BLaER1 treated with 17β-estradiol and CSF1 and Interleukin-3, amounts not matched to agents 10 nM and 100 nM (cell line): Measurements from ENCODE around the gene OTOS.

ENCODE experiments used
- H3K27ac ChIP-seq, 11 experiments: shearing (Covaris generic); formaldehyde crosslinking; 2 replicates each; pipeline ENCODE4 v1.8.1; 2022
- H3K27me3 ChIP-seq, 11 experiments: shearing (Covaris generic); formaldehyde crosslinking; 2 replicates each; pipeline ENCODE4 v1.8.1; 2022
- H3K36me3 ChIP-seq, 11 experiments: shearing (Covaris generic); formaldehyde crosslinking; 2 replicates each; pipeline ENCODE4 v1.8.1; 2022
- H3K4me1 ChIP-seq, 10 experiments: shearing (Covaris generic); formaldehyde crosslinking; 2 replicates each; pipeline ENCODE4 v1.8.1; 2022
- H3K4me2 ChIP-seq, 11 experiments: shearing (Covaris generic); formaldehyde crosslinking; 2 replicates each; pipeline ENCODE4 v1.8.1; 2022
- H3K4me3 ChIP-seq, 10 experiments: shearing (Covaris generic); formaldehyde crosslinking; 2 replicates each; pipeline ENCODE4 v1.8.1; 2022
- H3K9ac ChIP-seq, 11 experiments: shearing (Covaris generic); formaldehyde crosslinking; 2 replicates each; pipeline ENCODE4 v1.8.1; 2022
- H3K9me3 ChIP-seq, 11 experiments: shearing (Covaris generic); formaldehyde crosslinking; replicated peaks in 1 of 11; 2 replicates each; pipeline ENCODE4 v1.8.1; 2022
- H4K20me1 ChIP-seq, 11 experiments: shearing (Covaris generic); formaldehyde crosslinking; 2 replicates each; pipeline ENCODE4 v1.8.1; 2022
- Cebpa-rat ChIP-seq, 11 experiments: shearing (Covaris generic); IDR thresholded peaks; 2 replicates each; pipeline ENCODE4 v1.8.1; 2022

The OTOS gene

DNA sequence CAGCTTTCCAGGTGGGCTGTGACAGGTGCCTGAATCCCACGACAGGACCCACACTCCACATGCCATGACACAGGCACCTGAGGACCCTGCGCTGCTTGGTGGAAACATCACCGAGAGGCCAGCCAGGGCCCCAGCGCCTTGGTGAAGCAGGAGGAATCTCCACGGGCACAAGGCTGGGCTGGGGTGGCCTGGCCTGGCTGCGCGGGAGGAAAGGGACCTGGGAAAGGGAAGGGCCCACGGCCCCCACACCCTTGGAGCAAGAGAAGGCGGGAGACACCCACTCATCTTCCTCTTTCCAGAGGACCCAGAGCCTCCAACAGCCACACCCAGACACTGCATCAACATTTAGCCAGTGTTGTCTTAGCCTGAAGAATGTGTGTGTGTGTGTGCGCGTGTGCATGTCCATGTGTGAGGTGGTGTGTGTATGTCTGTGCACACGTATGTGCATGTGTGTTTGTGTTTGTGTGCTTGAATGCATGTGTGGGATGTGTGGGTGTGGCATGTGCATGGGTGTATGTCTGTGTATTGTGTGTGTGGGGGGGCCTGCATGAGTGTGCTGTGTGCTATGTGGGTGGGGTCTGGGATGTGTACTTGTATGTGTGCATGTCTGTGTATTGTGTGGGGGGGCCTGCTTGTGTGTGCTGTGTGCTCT is 6.3 kb upstream of the OTOS start:
- no peaks in the 10 kb centered on the region for H3K9me3 ChIP-seq
- no peak overlapping the region for H3K4me3 ChIP-seq
- H3K27me3 ChIP-seq, result no peaks in the 10 kb centered on the region
- no peak overlapping the region for H3K9ac ChIP-seq
- peak overlapping the region in 3 of 11 experiments; percentile 31 to 45 (median 44); a peak in 4 of 22 replicates for H3K4me2 ChIP-seq
- H3K27ac ChIP-seq, result no peak overlapping the region
- TF ChIP-seq Cebpa-rat (IDR thresholded peaks at IDR 0.05), result no peak
- peaks cover 7 to 17% (median 9%) of the 10 kb centered on the region in 10 experiments; a peak in 18 of 20 replicates for H3K4me1 ChIP-seq
- H3K36me3 ChIP-seq, result no peaks in the 10 kb centered on the region
- 0 out of 22 replicates have a peak, but pooled peaks cover 0 to 5% (median 0%) of the 10 kb centered on the region in 11 experiments for H4K20me1 ChIP-seq

DNA sequence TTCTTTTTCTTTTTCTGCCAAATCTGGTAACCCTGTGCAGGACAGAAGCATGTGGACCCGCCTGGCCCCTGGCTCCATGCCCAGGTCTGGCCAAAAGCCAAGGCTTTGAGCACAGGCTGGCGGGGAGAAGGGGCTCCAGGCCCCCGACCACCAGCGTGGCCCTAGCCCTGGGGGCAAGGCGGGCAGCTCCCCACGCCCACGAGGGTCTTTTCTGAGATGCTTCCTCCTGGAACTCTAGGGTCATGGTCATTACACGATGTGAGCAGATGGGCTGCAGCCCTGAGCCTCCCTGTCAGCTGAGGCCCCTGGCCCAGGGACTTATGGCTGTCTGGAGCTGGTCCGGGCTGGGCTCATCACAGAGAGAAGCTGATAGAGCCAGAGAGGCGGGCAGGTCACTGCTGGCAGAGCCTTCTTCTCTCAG is 5.7 kb upstream of the OTOS start:
- Histone ChIP-seq H3K4me3 (no peak overlapping the region), H3K36me3 (no peaks in the 10 kb centered on the region), H3K9ac (no peak overlapping the region), H3K9me3 (no peaks in the 10 kb centered on the region), H4K20me1 (0 out of 22 replicates have a peak, but pooled peaks cover 0 to 5% (median 0%) of the 10 kb centered on the region in 11 experiments), H3K27me3 (no peaks in the 10 kb centered on the region), H3K4me1 (peaks cover 7 to 17% (median 9%) of the 10 kb centered on the region in 10 experiments; a peak in 18 of 20 replicates), H3K4me2 (peak overlapping the region in 1 of 11 experiments; percentile 44; a peak in 2 of 22 replicates), H3K27ac (no peak overlapping the region)
- no peak for TF ChIP-seq Cebpa-rat (IDR thresholded peaks at IDR 0.05)

DNA sequence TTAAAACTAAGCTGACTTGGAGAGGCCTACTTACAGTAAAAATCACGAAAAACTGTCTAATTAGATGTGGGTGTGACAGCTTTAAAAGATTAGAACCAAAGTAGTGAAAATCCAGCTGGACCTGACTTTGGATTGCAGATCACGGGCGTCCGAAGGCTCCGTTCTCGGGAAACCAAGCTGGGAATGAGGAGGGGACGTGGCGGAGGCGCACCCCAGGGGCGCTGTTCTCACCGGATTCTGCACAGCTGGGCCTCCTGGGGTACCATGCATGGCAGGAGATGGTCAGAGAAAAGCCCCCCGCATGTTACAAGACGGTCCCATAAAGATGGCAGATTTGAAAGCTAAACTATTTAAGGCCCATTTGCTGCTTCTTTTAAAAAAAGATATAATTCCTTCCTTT is 5.0 kb upstream of the OTOS start:
- H3K27ac ChIP-seq, result no peak overlapping the region
- H4K20me1 ChIP-seq, result 0 out of 22 replicates have a peak, but pooled peaks cover 0 to 5% (median 0%) of the 10 kb centered on the region in 11 experiments
- H3K4me2 ChIP-seq, result no peak overlapping the region
- no peak overlapping the region for H3K4me3 ChIP-seq
- H3K4me1 ChIP-seq, result peaks cover 7 to 17% (median 9%) of the 10 kb centered on the region in 10 experiments; a peak in 18 of 20 replicates
- H3K9ac ChIP-seq, result no peak overlapping the region
- no peaks in the 10 kb centered on the region for H3K9me3 ChIP-seq
- no peak for TF ChIP-seq Cebpa-rat (IDR thresholded peaks at IDR 0.05)
- H3K36me3 ChIP-seq, result no peaks in the 10 kb centered on the region
- H3K27me3 ChIP-seq, result no peaks in the 10 kb centered on the region

DNA sequence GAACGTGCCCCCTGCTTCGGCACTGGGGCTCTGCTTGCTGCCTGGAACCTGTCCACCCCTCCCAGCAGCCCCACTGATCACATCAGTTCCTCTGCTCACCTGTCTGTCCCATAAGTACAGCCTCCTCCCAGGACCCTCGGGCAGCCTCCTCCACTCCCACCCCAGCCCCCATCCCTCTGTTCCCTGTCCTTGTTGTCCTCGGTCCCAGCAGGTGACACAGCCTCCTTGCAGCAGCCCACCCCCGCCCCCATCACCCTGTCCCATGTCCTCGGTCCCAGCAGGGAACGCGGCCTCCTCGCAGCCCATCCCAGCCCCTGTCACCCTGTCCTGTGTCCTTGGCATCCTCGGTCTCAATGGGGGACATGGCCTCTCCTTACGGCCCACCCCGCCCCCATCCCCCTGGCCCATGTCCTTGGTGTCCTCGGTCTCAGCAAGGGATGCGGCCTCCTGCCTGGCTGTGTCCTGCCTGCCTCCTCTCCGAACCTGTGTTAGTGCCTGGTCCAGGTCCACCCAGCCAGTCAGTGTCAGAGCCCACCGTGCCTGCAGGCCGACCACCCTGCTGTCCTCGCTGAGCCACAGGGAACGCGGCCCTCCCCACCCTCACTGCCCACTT is 4.3 kb upstream of the OTOS start:
- H3K4me2 ChIP-seq, result peak overlapping the region in 7 of 11 experiments; percentile 30 to 61 (median 46); a peak in 8 of 22 replicates

DNA sequence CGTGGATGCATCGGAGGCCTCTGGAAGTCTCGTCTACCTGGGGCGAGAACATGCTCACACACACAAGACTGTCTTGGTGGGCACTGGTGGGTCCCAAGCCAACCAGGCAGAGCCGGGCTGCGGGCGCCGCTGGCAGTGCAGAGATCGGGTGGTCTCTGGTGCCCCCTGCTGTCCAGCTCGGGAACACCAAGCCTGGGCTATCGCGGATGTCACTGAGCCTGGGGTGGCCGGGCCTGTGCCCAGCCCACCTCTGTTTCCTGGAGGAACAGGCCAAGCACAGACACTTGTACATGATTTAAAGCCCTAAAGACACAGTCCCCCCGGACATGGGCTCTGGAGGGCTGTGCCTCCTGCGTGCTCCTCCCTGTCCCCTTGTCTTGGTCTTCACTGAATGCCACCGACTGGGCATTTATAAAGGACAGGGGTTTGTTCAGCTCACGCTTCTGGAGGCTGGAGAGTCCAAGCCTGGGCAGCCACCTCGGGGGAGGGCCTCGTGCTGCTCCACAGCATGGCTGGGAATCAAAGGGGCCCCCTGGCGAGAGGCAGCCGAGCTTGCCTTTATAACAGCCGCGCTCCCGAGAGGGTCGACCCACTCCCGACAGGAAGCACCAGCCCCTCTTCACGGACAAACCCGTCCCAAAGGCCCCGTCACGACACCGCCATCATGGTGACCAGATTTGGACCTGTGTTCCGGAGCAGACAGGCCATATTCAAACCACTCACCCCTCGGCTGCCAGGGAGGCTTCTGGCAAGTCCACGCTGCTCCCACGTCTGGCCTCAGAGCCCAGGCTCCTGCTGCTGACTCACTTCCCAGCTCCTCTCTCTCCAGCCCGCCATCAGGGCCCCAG is 3.6 kb upstream of the OTOS start:
- Histone ChIP-seq H3K27ac (peak overlapping the region in 2 of 11 experiments; percentile 17 to 31; a peak in 2 of 22 replicates), H3K27me3 (no peaks in the 10 kb centered on the region), H3K9me3 (no peaks in the 10 kb centered on the region), H3K4me3 (no peak overlapping the region), H3K4me2 (peak overlapping the region; percentile 30 to 71 (median 48); a peak in 20 of 22 replicates), H3K4me1 (peaks cover 7 to 17% (median 10%) of the 10 kb centered on the region in 10 experiments; a peak in 18 of 20 replicates), H4K20me1 (0 out of 22 replicates have a peak, but pooled peaks cover 0 to 3% (median 0%) of the 10 kb centered on the region in 11 experiments), H3K36me3 (no peaks in the 10 kb centered on the region), H3K9ac (peak overlapping the region in 8 of 11 experiments; percentile 14 to 60 (median 41); a peak in 12 of 22 replicates)
- no peak for TF ChIP-seq Cebpa-rat (IDR thresholded peaks at IDR 0.05)

More for the DNA sequence above, 4.3 kb upstream of the OTOS start:
- Histone ChIP-seq H3K9me3 (no peaks in the 10 kb centered on the region), H3K27me3 (no peaks in the 10 kb centered on the region), H3K4me3 (no peak overlapping the region), H3K4me1 (peaks cover 7 to 17% (median 10%) of the 10 kb centered on the region in 10 experiments; a peak in 18 of 20 replicates), H3K27ac (no peak overlapping the region; a peak in 1 of 22 replicates), H3K9ac (peak overlapping the region in 5 of 11 experiments; percentile 14 to 60 (median 20); a peak in 4 of 22 replicates), H4K20me1 (0 out of 22 replicates have a peak, but pooled peaks cover 0 to 5% (median 0%) of the 10 kb centered on the region in 11 experiments), H3K36me3 (no peaks in the 10 kb centered on the region)
- no peak for TF ChIP-seq Cebpa-rat (IDR thresholded peaks at IDR 0.05)

DNA sequence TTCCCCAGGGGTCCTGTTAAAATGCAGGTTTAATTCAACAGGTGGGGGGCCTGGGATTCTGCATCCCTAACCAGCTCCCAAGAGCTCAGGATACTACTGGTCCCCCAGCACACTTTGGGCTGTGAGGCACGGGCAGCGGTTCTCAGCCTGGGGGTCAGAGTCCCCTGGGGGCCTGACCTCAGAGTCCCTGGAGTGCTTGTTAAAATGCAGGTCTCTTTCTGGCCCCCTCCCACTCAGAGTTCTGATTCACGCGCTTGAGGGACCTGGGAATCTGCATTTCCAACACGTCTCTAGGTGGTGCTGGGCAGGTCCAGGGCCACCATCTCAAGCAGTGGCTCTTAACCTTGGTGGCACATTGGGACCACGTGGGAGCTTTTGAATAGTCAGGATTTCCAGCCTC is 2.8 kb upstream of the OTOS start:
- H3K9ac ChIP-seq, result no peak overlapping the region
- H3K27me3 ChIP-seq, result no peaks in the 10 kb centered on the region
- H3K9me3 ChIP-seq, result no peaks in the 10 kb centered on the region
- no peak for TF ChIP-seq Cebpa-rat (IDR thresholded peaks at IDR 0.05)
- H3K4me3 ChIP-seq, result no peak overlapping the region
- no peak overlapping the region for H3K27ac ChIP-seq
- no peaks in the 10 kb centered on the region for H3K36me3 ChIP-seq
- H3K4me2 ChIP-seq, result no peak overlapping the region
- H3K4me1 ChIP-seq, result peaks cover 7 to 17% (median 10%) of the 10 kb centered on the region in 10 experiments; a peak in 18 of 20 replicates
- H4K20me1 ChIP-seq, result no peaks in the 10 kb centered on the region

DNA sequence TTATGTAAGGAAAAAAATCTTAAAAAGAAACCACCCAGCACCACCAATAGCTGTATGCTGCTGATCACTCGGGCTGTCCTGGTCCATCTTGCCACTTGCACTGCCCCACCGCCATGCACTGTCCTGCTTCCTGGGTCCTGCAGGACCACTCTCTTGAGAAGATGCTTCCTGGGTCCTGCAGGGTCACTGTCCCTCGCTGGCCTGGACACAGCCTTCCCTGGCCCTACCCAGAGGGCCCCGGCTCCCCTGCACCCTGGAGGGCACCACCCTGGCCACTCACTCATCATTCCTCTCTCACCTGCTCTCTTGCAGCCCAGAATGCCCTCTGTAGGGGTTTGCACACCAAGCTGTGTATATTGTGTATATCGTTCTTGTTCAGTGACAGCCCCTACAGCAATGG is 2.4 kb upstream of the OTOS start:
- Histone ChIP-seq H3K4me3 (no peak overlapping the region), H3K4me1 (peaks cover 7 to 17% (median 10%) of the 10 kb centered on the region in 10 experiments; a peak in 18 of 20 replicates), H3K9ac (no peak overlapping the region), H3K27me3 (no peaks in the 10 kb centered on the region), H3K4me2 (no peak overlapping the region), H3K36me3 (no peaks in the 10 kb centered on the region), H3K27ac (no peak overlapping the region), H3K9me3 (no peaks in the 10 kb centered on the region), H4K20me1 (no peaks in the 10 kb centered on the region)
- TF ChIP-seq Cebpa-rat (IDR thresholded peaks at IDR 0.05), result no peak

DNA sequence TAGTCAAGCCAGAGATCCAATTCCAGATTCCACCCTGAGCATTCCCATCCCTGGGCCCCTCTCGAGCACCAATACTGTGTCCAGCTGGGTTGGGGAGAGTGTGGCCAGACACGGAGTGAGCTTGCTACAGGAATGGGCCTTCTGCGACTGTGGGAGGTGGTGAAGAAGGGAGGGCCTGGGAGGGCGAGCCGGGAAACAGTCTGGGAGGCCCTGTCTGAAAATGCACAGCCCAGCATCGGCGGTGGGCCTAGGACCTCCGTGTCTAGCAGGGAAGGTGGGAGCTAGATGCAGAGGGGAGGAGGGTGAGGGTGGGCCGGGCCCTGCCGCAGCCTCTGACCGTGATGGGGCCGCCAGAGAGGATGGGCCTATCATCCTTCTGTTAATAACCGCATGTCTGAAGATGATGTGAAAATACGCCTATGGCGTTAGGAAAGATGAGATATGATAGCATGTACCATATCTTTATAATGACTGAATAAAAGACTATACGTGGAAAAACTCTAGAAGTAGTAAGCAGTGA is 1.9 kb upstream of the OTOS start:
- no peak overlapping the region for H3K4me2 ChIP-seq
- H3K4me1 ChIP-seq, result peaks cover 7 to 17% (median 10%) of the 10 kb centered on the region in 10 experiments; a peak in 18 of 20 replicates
- no peak overlapping the region for H3K27ac ChIP-seq
- H3K36me3 ChIP-seq, result no peaks in the 10 kb centered on the region
- H3K27me3 ChIP-seq, result peaks cover 0 to 3% (median 0%) of the 10 kb centered on the region in 11 experiments; a peak in 3 of 22 replicates
- no peak for TF ChIP-seq Cebpa-rat (IDR thresholded peaks at IDR 0.05)
- H4K20me1 ChIP-seq, result no peaks in the 10 kb centered on the region
- no peak overlapping the region for H3K4me3 ChIP-seq
- H3K9ac ChIP-seq, result no peak overlapping the region
- H3K9me3 ChIP-seq, result no peaks in the 10 kb centered on the region
